Gastroesophageal sphincter (tissue), 3 donors: Measurements from ENCODE around the gene TMED10.

ENCODE experiments used
- CTCF ChIP-seq, 4 experiments: fragments of 200-600 bp in 2 of 4; fragments of 450-650 bp in 2 of 4; sonication (generic) in 1 of 4; IDR thresholded peaks; one replicate each; pipeline ENCODE4 v1.5.1; 2017 to 2019; ENCODE audit warnings: antibody characterized with exemption in 4 of 4, mild to moderate bottlenecking in 2 of 4, moderate library complexity in 2 of 4
- EP300 ChIP-seq: sonication (generic); formaldehyde crosslinking; IDR thresholded peaks from one replicate; pipeline ENCODE4 v1.6.1; 2017; ENCODE audit warnings: antibody characterized with exemption, mild to moderate bottlenecking
- POLR2A ChIP-seq, 2 donors: fragments of 450-650 bp; IDR thresholded peaks; one replicate each; pipeline ENCODE4 v1.6.1; 2017; ENCODE audit warnings: antibody characterized with exemption in 2 of 2, mild to moderate bottlenecking in 2 of 2, moderate library complexity in 1 of 2
- POLR2AphosphoS5 ChIP-seq: sonication (generic); formaldehyde crosslinking; IDR thresholded peaks from one replicate; pipeline ENCODE4 v1.6.1; 2017; ENCODE audit warnings: antibody characterized with exemption

GRCh38 chr14:75126121-75126544 is 50.3 kb downstream of the TMED10 start:
- TF ChIP-seq CTCF (IDR thresholded peaks at IDR 0.05) (no peak), POLR2A (IDR thresholded peaks at IDR 0.05) (no peak), EP300 (no peak), POLR2AphosphoS5 (no peak)
